Measurements from ENCODE around the gene LMLN. TPM values are rescaled to one million over a fixed set of nuclear protein-coding genes. Genes with fewer than 3 reads are reported as not detected.
A peak's percentile ranks its signal among the peaks of the same experiment; 100 is the strongest.
"Not testable (repeated sequence)": the region's sequence is repeated elsewhere in the genome, so short reads cannot be mapped to it uniquely, and the experiment has no call there.

Gene LMLN
- total RNA-seq, 3 donors from 2014 or later = 3.8 to 8.1 (median 5.7) TPM

GRCh38 chr3:197960694-197961581, 921 bp downstream of the LMLN start:
- no peak for TF ChIP-seq CTCF (IDR thresholded peaks at IDR 0.05)
- H3K4me3 ChIP-seq = peak overlapping the region; percentile 39
- no peaks in the 10 kb centered on the region for H3K36me3 ChIP-seq (ENCODE audit: low read depth)
- no peaks in the 10 kb centered on the region for H3K9me3 ChIP-seq
- DNase-seq = no peak
- H3K4me1 ChIP-seq (ENCODE audit: low read depth) = peaks cover 5% of the 10 kb centered on the region
- no peak for ATAC-seq
- intact Hi-C loops (cut with DNase I, micrococcal nuclease) = no loop called here

GRCh38 chr3:197961582-197961945, 1.5 kb downstream of the LMLN start:
- no peak for ATAC-seq
- TF ChIP-seq CTCF (IDR thresholded peaks at IDR 0.05) = no peak

GRCh38 chr3:197963019-197963637, 3.1 kb downstream of the LMLN start:
- intact Hi-C loops (cut with DNase I, micrococcal nuclease) = no loop called here
- no peak for TF ChIP-seq CTCF (IDR thresholded peaks at IDR 0.05)

More at GRCh38 chr3:197961582-197961945, 1.5 kb downstream of the LMLN start:
- Histone ChIP-seq H3K36me3 (ENCODE audit: low read depth) (no peaks in the 10 kb centered on the region), H3K4me1 (ENCODE audit: low read depth) (peaks cover 5% of the 10 kb centered on the region), H3K9me3 (no peaks in the 10 kb centered on the region), H3K4me3 (no peak overlapping the region)
- intact Hi-C loops (cut with DNase I, micrococcal nuclease) = no loop called here
- DNase-seq = no peak

GRCh38 chr3:197967337-197967989, 7.4 kb downstream of the LMLN start:
- H3K9me3 ChIP-seq; H3K4me3 ChIP-seq; H3K36me3 ChIP-seq (ENCODE audit: low read depth); H3K4me1 ChIP-seq (ENCODE audit: low read depth); intact Hi-C loops (cut with DNase I, micrococcal nuclease); ATAC-seq; DNase-seq: not testable (repeated sequence)

More at GRCh38 chr3:197963019-197963637, 3.1 kb downstream of the LMLN start:
- Histone ChIP-seq H3K4me3 (no peak overlapping the region), H3K4me1 (ENCODE audit: low read depth) (peaks cover 5% of the 10 kb centered on the region), H3K36me3 (ENCODE audit: low read depth) (no peaks in the 10 kb centered on the region), H3K9me3 (peaks cover 5% of the 10 kb centered on the region)
- ATAC-seq = no peak
- no peak for DNase-seq

GRCh38 chr3:197970588-197970987, 10.6 kb downstream of the LMLN start:
- intact Hi-C loops (cut with DNase I, micrococcal nuclease) = no loop called here
- H3K4me3 ChIP-seq = no peak overlapping the region
- DNase-seq = no peak
- no peak for TF ChIP-seq CTCF (IDR thresholded peaks at IDR 0.05)
- peaks cover 5% of the 10 kb centered on the region for H3K9me3 ChIP-seq
- no peaks in the 10 kb centered on the region for H3K4me1 ChIP-seq (ENCODE audit: low read depth)
- no peak for ATAC-seq
- no peaks in the 10 kb centered on the region for H3K36me3 ChIP-seq (ENCODE audit: low read depth)

GRCh38 chr3:197974016-197974415, 14.0 kb downstream of the LMLN start:
- H3K4me1 ChIP-seq (ENCODE audit: low read depth) = no peaks in the 10 kb centered on the region
- H3K9me3 ChIP-seq = no peaks in the 10 kb centered on the region
- intact Hi-C loops (cut with DNase I, micrococcal nuclease) = no loop called here
- TF ChIP-seq CTCF (IDR thresholded peaks at IDR 0.05) = no peak
- H3K4me3 ChIP-seq = no peak overlapping the region
- DNase-seq = no peak
- H3K36me3 ChIP-seq (ENCODE audit: low read depth) = no peaks in the 10 kb centered on the region
- ATAC-seq = no peak

Data from mucosa of descending colon (tissue), 3 donors.